GM06990 (cell line): ENCODE data around the gene MT1HL1.

ENCODE experiments used
- DNase-seq: peaks from one replicate; pipeline ENCODE4 v3.0.0-alpha.2; 2011; ENCODE audit not compliant: insufficient read length; ENCODE audit errors: extremely low read depth
- H3K27me3 ChIP-seq: replicated peaks from 2 replicates; pipeline ENCODE4 v1.6.0; 2011; ENCODE audit warnings: low read length; ENCODE audit not compliant: control insufficient read depth, insufficient read depth
- H3K36me3 ChIP-seq: 2 replicates; pipeline ENCODE4 v1.5.1; 2011; ENCODE audit warnings: low read length; ENCODE audit not compliant: control insufficient read depth, insufficient read depth
- H3K4me3 ChIP-seq: replicated peaks from 2 replicates; pipeline ENCODE4 v1.5.1; 2011; ENCODE audit warnings: low read depth, mild to moderate bottlenecking, control low read depth, low read length
- TF ChIP-seq, protein P1 (sequence below): IDR thresholded peaks from 2 replicates; pipeline ENCODE4 v1.5.1; 2011; ENCODE audit warnings: low read length, control low read depth, mild to moderate bottlenecking, inconsistent platforms; ENCODE audit not compliant: insufficient read depth, poor library complexity, severe bottlenecking

Gene MT1HL1

DNA sequence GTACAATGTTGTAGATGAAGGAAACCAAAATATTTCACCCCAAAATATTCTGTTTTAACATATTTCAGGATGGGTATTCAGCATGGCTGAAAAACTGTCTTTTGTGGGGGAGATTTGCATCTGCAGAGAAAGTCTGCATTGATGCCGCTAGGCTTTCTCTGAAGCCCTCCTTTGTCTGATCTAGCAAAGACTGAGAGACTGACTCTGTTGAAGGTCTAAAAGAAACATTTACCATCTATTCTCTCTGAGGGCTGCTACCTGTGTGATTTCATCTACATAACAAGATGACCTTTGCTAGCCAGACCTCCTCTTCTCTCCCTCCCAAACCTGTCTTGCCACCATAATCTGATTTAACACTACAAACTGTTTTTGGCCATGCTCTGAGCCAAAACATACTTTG is 12.4 kb upstream of the MT1HL1 start:
- H3K27me3 ChIP-seq = no peaks in the 10 kb centered on the region
- H3K4me3 ChIP-seq = no peak overlapping the region
- H3K36me3 ChIP-seq = no peaks in the 10 kb centered on the region
- no peak for DNase-seq
- TF ChIP-seq, protein P1, sequence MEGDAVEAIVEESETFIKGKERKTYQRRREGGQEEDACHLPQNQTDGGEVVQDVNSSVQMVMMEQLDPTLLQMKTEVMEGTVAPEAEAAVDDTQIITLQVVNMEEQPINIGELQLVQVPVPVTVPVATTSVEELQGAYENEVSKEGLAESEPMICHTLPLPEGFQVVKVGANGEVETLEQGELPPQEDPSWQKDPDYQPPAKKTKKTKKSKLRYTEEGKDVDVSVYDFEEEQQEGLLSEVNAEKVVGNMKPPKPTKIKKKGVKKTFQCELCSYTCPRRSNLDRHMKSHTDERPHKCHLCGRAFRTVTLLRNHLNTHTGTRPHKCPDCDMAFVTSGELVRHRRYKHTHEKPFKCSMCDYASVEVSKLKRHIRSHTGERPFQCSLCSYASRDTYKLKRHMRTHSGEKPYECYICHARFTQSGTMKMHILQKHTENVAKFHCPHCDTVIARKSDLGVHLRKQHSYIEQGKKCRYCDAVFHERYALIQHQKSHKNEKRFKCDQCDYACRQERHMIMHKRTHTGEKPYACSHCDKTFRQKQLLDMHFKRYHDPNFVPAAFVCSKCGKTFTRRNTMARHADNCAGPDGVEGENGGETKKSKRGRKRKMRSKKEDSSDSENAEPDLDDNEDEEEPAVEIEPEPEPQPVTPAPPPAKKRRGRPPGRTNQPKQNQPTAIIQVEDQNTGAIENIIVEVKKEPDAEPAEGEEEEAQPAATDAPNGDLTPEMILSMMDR = no peak

DNA sequence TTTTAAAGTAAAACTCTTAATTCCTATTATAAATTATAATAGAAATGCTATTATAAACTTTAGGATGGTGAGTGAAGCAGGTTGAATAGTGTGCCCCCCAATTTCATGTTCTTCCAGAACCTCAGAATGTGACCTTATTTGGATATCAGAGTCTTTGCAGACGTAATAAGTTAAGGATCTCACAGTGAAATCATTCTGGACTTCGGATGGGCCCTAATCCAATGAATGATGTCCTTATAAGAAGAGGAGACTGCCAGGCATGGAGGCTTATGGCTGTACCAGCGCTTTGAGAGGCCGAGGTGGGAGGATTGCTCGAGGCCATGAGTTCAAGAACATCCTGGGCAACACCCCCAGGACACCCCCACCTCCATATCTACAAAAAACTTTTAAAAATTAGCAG is 9.4 kb upstream of the MT1HL1 start:
- TF ChIP-seq, protein P1 = no peak
- H3K36me3 ChIP-seq = no peaks in the 10 kb centered on the region
- no peak overlapping the region for H3K4me3 ChIP-seq
- DNase-seq = no peak
- no peaks in the 10 kb centered on the region for H3K27me3 ChIP-seq

DNA sequence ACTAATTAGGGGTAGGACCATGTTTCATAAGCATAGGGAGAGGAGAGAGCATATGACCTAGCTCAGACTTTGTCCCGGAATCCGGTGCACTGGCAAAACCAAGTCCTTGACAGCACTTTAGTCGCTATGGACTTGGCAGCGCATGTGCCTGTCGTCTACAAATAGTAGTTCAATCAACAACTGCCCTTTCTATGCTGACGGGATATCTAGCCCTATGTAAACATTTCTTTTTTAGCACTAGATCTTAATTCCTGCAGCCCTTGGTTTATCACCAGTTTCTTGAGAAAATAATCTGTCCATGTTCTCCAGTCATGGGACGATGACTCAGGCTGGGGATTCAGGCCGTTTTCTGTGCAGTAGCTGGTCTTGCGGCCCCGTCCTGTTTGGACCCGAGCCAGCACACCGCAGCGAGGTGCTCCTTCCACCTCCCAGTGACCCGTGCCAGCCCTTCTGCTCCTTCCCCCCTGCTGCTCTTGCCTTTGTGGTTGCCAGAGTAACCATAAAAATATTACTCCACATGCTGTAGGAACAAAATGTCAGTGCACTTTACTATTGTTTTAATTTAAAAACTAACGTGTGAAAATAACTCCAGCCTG is 8.6 kb upstream of the MT1HL1 start:
- Histone ChIP-seq H3K36me3 (no peaks in the 10 kb centered on the region), H3K4me3 (no peak overlapping the region), H3K27me3 (no peaks in the 10 kb centered on the region)
- TF ChIP-seq, protein P1 = no peak
- no peak for DNase-seq

DNA sequence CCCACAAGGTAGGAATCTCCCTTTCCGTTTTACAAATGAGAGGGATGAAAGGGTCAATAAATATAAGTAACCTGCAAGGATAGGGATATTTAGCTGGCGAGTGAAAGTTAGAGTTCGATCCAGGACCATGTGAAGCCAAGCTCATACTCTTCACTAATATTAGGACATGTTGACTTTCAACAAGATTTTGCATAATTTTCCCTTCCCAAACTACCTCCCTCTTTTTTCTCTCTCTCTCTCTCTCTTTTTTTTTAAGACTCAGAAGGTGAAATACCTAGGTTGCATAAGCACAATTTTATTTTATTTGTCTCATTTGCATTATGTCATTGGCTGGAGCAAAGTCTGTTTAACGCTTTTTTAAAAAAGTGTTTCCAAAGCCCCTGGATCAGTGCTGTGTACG is 8.1 kb upstream of the MT1HL1 start:
- Histone ChIP-seq H3K36me3 (no peaks in the 10 kb centered on the region), H3K4me3 (no peak overlapping the region), H3K27me3 (no peaks in the 10 kb centered on the region)
- TF ChIP-seq, protein P1 = no peak
- DNase-seq = no peak

DNA sequence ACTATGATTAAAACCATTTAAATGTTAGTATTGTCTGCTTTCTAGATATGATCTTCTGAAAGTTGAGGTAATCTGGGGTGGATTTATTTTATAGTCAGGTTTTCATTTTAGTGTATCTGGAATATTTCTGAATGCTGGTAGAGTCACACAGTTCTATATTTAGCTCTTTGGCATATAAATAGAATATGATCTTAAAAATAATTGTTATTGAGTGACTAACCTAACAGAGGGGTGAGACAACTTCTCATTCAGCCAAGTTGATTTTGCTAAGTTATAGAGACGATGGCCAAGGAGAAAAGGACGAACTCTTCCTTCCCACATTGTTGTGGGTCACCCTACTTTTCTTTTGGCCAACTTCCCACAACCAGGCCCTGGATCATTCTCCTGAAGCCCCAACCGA is 7.2 kb upstream of the MT1HL1 start:
- H3K4me3 ChIP-seq = no peak overlapping the region
- no peaks in the 10 kb centered on the region for H3K36me3 ChIP-seq
- DNase-seq = no peak
- TF ChIP-seq, protein P1 = no peak
- no peaks in the 10 kb centered on the region; the same call in 1 of the 2 replicates for H3K27me3 ChIP-seq

DNA sequence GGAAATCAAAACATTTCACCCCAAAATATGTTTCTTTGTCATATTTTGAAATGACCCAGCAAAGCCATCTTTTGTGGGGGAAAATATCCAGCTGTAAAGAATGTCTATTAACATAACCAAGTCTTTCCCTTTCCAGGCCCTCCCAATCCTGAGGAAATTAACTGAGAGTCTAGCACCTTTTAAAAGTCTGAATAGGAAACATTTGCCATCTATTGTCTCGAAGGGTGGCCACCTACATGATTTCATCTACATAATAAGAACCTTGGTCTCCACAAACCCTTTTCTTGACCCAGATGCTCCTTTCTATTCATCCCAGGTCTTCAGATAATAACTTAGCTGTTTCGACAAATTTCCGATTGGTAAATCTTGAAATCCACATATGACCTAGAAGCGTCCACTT is 5.4 kb upstream of the MT1HL1 start:
- TF ChIP-seq, protein P1 = no peak
- no peak for DNase-seq
- H3K27me3 ChIP-seq = no peaks in the 10 kb centered on the region; the same call in 1 of the 2 replicates

More for the DNA sequence above, 5.4 kb upstream of the MT1HL1 start:
- Histone ChIP-seq H3K36me3 (no peaks in the 10 kb centered on the region), H3K4me3 (no peak overlapping the region)
